Skeletal muscle satellite cell (primary cell): Measurements from ENCODE around the gene BORCS5.
"Not testable (repeated sequence)": the region's sequence is repeated elsewhere in the genome, so short reads cannot be mapped to it uniquely, and the experiment has no call there.

Experiments used
- H3K27me3 ChIP-seq: 2 replicates; pipeline ENCODE4 v1.7.0; 2013; ENCODE audit warnings: low read length; ENCODE audit not compliant: control insufficient read depth, insufficient read depth
- H3K36me3 ChIP-seq: 2 replicates; pipeline ENCODE4 v1.7.0; 2013; ENCODE audit warnings: mild to moderate bottlenecking, control low read depth, low read length; ENCODE audit not compliant: insufficient read depth
- H3K4me1 ChIP-seq: 2 replicates; pipeline ENCODE4 v1.7.0; 2013; ENCODE audit warnings: low read length; ENCODE audit not compliant: control insufficient read depth, insufficient read depth
- H3K4me2 ChIP-seq: 2 replicates; pipeline ENCODE4 v1.7.0; 2013; ENCODE audit warnings: mild to moderate bottlenecking, low read length
- H3K4me3 ChIP-seq: 2 replicates; pipeline ENCODE4 v1.7.0; 2013; ENCODE audit warnings: low read length
- H3K9ac ChIP-seq: 2 replicates; pipeline ENCODE4 v1.7.0; 2013; ENCODE audit warnings: mild to moderate bottlenecking, low read depth, low read length, moderate library complexity
- H3K9me3 ChIP-seq: replicated peaks from 2 replicates; pipeline ENCODE4 v1.7.0; 2013; ENCODE audit warnings: mild to moderate bottlenecking, control low read depth, low read length

Gene BORCS5

GRCh38 chr12:12399776-12400305 lies 43.0 kb downstream of the BORCS5 start:
- no peak overlapping the region for H3K9ac ChIP-seq
- no peaks in the 10 kb centered on the region for H3K36me3 ChIP-seq
- no peak overlapping the region for H3K4me2 ChIP-seq
- H3K4me1 ChIP-seq, result peaks cover 22% of the 10 kb centered on the region
- no peaks in the 10 kb centered on the region for H3K27me3 ChIP-seq
- H3K4me3 ChIP-seq, result no peak overlapping the region
- no peaks in the 10 kb centered on the region for H3K9me3 ChIP-seq

DNA sequence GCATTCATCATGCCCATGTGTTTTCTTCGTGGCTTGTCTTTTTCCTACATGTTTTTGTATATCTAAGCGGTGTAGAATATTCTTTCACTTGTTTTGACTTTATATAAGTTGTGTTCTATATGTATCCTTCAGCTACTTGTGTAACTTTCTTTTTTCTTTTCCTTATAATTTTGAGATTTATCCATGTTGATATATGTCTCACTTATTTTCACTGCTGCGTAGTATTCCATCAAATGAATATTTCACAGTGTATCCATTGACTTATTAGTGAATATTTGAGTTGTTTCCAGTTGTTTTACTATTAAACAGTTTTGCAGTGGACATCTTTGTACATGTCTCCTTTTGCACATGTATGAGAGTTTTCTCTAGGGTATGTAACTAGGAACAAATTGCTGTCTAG lies 43.9 kb downstream of the BORCS5 start:
- Histone ChIP-seq H3K4me3 (no peak overlapping the region), H3K27me3 (no peaks in the 10 kb centered on the region), H3K4me2 (no peak overlapping the region), H3K4me1 (peaks cover 24% of the 10 kb centered on the region), H3K36me3 (no peaks in the 10 kb centered on the region), H3K9me3 (no peaks in the 10 kb centered on the region), H3K9ac (no peak overlapping the region)

- no peak overlapping the region for H3K4me3 ChIP-seq
- no peaks in the 10 kb centered on the region for H3K36me3 ChIP-seq
- H3K9ac ChIP-seq, result no peak overlapping the region
- peaks cover 10% of the 10 kb centered on the region for H3K4me1 ChIP-seq
- H3K4me2 ChIP-seq, result no peak overlapping the region
- no peaks in the 10 kb centered on the region for H3K9me3 ChIP-seq
- H3K27me3 ChIP-seq, result no peaks in the 10 kb centered on the region
Measured at GRCh38 chr12:12403264-12404248, 46.7 kb downstream of the BORCS5 start.

DNA sequence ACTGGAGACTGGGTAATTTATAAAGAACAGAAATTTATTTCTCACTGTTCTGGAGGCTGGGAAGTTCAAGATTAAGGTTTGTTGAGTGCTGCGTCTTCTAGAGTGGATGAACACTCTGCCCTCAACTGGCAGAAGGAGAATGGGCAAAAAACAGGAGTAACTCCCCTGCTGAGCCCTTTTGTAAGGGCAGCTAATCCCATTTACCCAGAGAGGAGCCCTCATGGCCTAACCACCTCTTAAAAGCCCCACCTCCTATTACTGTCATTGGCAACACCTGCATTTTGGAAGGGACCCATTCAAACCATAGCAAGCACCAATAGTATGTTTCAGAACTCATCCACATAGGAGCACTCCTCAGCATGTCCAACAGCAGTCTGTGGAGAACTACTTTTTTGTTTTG lies 47.4 kb downstream of the BORCS5 start:
- Histone ChIP-seq H3K36me3 (no peaks in the 10 kb centered on the region), H3K9ac (no peak overlapping the region), H3K4me2 (no peak overlapping the region), H3K4me3 (no peak overlapping the region), H3K4me1 (peaks cover 5% of the 10 kb centered on the region), H3K9me3 (no peaks in the 10 kb centered on the region), H3K27me3 (no peaks in the 10 kb centered on the region)

- Histone ChIP-seq H3K4me2 (no peak overlapping the region), H3K36me3 (no peaks in the 10 kb centered on the region), H3K9ac (no peak overlapping the region), H3K9me3 (no peaks in the 10 kb centered on the region), H3K27me3 (no peaks in the 10 kb centered on the region), H3K4me3 (no peak overlapping the region), H3K4me1 (peaks cover 5% of the 10 kb centered on the region)
Measured at GRCh38 chr12:12405882-12406281, 49.0 kb downstream of the BORCS5 start.

DNA sequence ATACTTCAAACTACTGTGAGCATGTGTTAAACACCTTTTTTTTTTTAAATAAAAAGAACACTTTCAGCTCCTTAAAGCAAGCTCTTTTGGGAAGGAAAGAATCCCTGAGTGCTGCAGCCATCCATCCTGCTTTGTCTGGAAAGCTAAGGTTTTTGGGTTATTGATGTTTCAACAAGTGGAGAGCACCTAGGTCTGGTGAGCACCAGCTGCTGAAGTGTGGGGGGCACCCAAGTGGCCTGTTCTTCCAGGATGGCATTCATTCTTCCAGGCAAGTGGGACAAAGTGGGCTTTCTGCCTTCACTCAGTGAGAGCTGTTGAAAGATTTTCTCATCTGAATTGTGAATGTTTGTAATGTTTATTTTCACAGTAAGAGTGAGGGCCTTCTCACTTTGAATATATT lies 49.9 kb downstream of the BORCS5 start:
- H3K36me3 ChIP-seq, result no peaks in the 10 kb centered on the region
- no peak overlapping the region for H3K9ac ChIP-seq
- H3K4me2 ChIP-seq, result no peak overlapping the region
- H3K27me3 ChIP-seq, result no peaks in the 10 kb centered on the region
- no peaks in the 10 kb centered on the region for H3K9me3 ChIP-seq
- no peak overlapping the region for H3K4me3 ChIP-seq
- H3K4me1 ChIP-seq, result peaks cover 5% of the 10 kb centered on the region

- H3K9ac ChIP-seq, result no peak overlapping the region
- H3K9me3 ChIP-seq, result no peaks in the 10 kb centered on the region
- H3K4me3 ChIP-seq, result no peak overlapping the region
- H3K27me3 ChIP-seq, result no peaks in the 10 kb centered on the region
- no peaks in the 10 kb centered on the region for H3K36me3 ChIP-seq
- no peak overlapping the region for H3K4me2 ChIP-seq
- peaks cover 5% of the 10 kb centered on the region for H3K4me1 ChIP-seq
Measured at GRCh38 chr12:12408265-12408690, 51.4 kb downstream of the BORCS5 start.

DNA sequence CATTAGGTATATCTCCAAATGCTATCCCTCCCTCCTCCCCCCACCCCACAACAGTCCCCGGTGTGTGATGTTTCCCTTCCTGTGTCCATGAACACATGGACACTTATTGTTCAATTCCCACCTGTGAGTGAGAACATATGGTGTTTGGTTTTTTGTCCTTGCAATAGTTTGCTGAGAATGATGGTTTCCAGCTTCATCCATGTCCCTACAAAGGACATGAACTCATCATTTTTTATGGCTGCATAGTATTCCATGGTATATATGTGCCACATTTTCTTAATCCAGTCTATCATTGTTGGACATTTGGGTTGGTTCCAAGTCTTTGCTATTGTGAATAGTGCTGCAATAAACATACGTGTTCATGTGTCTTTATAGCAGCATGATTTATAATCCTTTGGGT lies 52.5 kb downstream of the BORCS5 start:
- H3K4me1 ChIP-seq, H3K4me3 ChIP-seq, H3K9me3 ChIP-seq, H3K27me3 ChIP-seq, H3K9ac ChIP-seq, H3K36me3 ChIP-seq, H3K4me2 ChIP-seq: not testable (repeated sequence)

DNA sequence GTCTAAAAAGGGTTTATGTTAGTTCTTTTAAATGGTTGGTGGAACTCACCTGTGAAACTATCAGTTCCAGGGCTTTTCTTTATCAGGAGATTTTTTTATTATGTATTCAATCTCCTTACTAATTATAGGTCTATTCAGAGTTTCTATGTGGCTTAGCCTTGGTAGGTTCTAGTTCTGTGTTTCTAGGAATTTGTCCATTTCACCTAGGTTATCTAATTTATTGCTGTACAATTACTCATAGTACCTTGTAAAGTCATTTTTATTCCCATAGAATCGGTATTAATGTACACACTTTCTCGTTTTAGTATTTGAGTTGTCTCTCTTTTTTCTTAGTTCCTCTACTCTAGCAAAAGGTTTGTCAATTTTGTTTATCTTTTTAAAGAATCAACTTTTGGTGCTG lies 59.0 kb downstream of the BORCS5 start:
- H3K36me3 ChIP-seq, result no peaks in the 10 kb centered on the region
- H3K4me3 ChIP-seq, result no peak overlapping the region
- no peaks in the 10 kb centered on the region for H3K4me1 ChIP-seq
- H3K9me3 ChIP-seq, result no peaks in the 10 kb centered on the region
- no peak overlapping the region for H3K9ac ChIP-seq
- H3K27me3 ChIP-seq, result no peaks in the 10 kb centered on the region
- peak overlapping the region; percentile 32 for H3K4me2 ChIP-seq

- H3K9me3 ChIP-seq, H3K4me1 ChIP-seq, H3K27me3 ChIP-seq, H3K4me2 ChIP-seq, H3K36me3 ChIP-seq, H3K4me3 ChIP-seq, H3K9ac ChIP-seq: not testable (repeated sequence)
Measured at GRCh38 chr12:12419165-12419564, 62.3 kb downstream of the BORCS5 start.

DNA sequence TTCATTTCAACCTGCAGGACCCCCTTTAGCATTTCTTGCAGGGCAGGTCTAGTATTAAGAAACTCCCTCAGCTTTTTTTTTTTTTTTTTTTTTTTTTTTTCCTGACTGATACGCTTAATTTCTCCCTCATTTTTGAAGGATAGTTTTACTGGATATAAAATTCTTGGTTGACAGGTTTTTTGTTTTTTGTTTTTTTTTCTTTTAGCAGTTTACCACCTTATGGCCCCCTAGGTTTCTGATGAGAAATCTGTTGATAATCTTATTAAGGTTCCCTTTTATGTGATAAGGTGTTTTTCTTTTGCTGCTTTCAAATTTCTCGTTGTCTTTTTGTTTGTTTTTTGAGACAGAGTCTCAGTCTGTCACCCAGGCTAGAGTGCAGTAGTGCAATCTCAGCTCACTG lies 66.5 kb downstream of the BORCS5 start:
- Histone ChIP-seq H3K36me3 (no peaks in the 10 kb centered on the region), H3K4me3 (no peak overlapping the region), H3K9me3 (no peaks in the 10 kb centered on the region), H3K9ac (no peak overlapping the region), H3K4me1 (no peaks in the 10 kb centered on the region), H3K27me3 (no peaks in the 10 kb centered on the region), H3K4me2 (no peak overlapping the region)

DNA sequence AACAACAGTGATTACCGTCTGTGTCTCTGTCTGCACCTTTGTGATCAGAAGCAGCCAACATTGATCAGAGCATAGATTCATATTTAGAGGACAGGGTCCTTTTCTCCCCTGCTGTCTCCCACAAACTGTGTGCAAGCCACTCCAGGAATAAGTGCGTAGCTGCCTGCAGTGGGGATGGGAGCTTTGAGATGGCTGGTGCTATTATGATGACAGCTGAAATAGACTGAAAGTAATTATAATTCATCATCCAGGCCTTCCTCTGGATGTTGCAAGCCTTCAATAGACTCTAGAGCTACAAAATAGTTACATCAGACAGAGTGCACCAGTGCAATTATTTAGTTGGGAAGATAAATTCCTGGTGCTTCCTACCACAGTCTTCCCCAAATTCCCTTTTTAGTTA lies 68.1 kb downstream of the BORCS5 start:
- Histone ChIP-seq H3K9ac (no peak overlapping the region), H3K27me3 (no peaks in the 10 kb centered on the region), H3K9me3 (no peaks in the 10 kb centered on the region), H3K36me3 (no peaks in the 10 kb centered on the region), H3K4me3 (no peak overlapping the region), H3K4me1 (no peaks in the 10 kb centered on the region), H3K4me2 (no peak overlapping the region)
